ENCODE measurements around the gene KBTBD13.

Gene KBTBD13

GRCh38 chr15:65052956-65053355, 23.6 kb upstream of the KBTBD13 start:
- no peak for DNase-seq (ENCODE audit: low spot score)

GRCh38 chr15:65054333-65055200, 22.0 kb upstream of the KBTBD13 start:
- peak; percentile 45 for DNase-seq (ENCODE audit: low spot score)

GRCh38 chr15:65055201-65055870, 21.2 kb upstream of the KBTBD13 start:
- no peak for DNase-seq (ENCODE audit: low spot score)

- DNase-seq (ENCODE audit: low spot score): no peak
Measured at GRCh38 chr15:65056106-65056505, 20.4 kb upstream of the KBTBD13 start.

GRCh38 chr15:65056868-65057548, 19.5 kb upstream of the KBTBD13 start:
- DNase-seq (ENCODE audit: low spot score): no peak

GRCh38 chr15:65057549-65057940, 19.0 kb upstream of the KBTBD13 start:
- DNase-seq (ENCODE audit: low spot score): no peak

GRCh38 chr15:65058394-65059368, 17.9 kb upstream of the KBTBD13 start:
- no peak for DNase-seq (ENCODE audit: low spot score)

GRCh38 chr15:65059369-65059750, 17.2 kb upstream of the KBTBD13 start:
- DNase-seq (ENCODE audit: low spot score): no peak

GRCh38 chr15:65059931-65060596, 16.5 kb upstream of the KBTBD13 start:
- DNase-seq (ENCODE audit: low spot score): no peak

GRCh38 chr15:65060641-65061397, 15.7 kb upstream of the KBTBD13 start:
- no peak for DNase-seq (ENCODE audit: low spot score)

- DNase-seq (ENCODE audit: low spot score): no peak
Measured at GRCh38 chr15:65062061-65062460, 14.5 kb upstream of the KBTBD13 start.

GRCh38 chr15:65062726-65063125, 13.8 kb upstream of the KBTBD13 start:
- DNase-seq (ENCODE audit: low spot score): no peak

- no peak for DNase-seq (ENCODE audit: low spot score)
Measured at GRCh38 chr15:65066001-65066634, 10.4 kb upstream of the KBTBD13 start.

GRCh38 chr15:65066635-65067316, 9.8 kb upstream of the KBTBD13 start:
- DNase-seq (ENCODE audit: low spot score): no peak

- no peak for DNase-seq (ENCODE audit: low spot score)
Measured at GRCh38 chr15:65067317-65067644, 9.3 kb upstream of the KBTBD13 start.

GRCh38 chr15:65067645-65068402, 8.7 kb upstream of the KBTBD13 start, which contains the start of gene RASL12:
RASL12 (minus strand) TSS chr15:65067991; CDS start chr15:65067835, 156 bp downstream.
- no peak for DNase-seq (ENCODE audit: low spot score)

GRCh38 chr15:65068403-65068788, 8.2 kb upstream of the KBTBD13 start:
- DNase-seq (ENCODE audit: low spot score): no peak

- DNase-seq (ENCODE audit: low spot score): no peak
Measured at GRCh38 chr15:65069179-65069578, 7.4 kb upstream of the KBTBD13 start.

All from CD4-positive, alpha-beta T cell treated with Interleukin-2 at 100 ng/mL for 4 hours (primary cell).